ENCODE measurements around the gene CLEC2A.
"Not testable (repeated sequence)": the region's sequence is repeated elsewhere in the genome, so short reads cannot be mapped to it uniquely, and the experiment has no call there.

The CLEC2A gene

DNA sequence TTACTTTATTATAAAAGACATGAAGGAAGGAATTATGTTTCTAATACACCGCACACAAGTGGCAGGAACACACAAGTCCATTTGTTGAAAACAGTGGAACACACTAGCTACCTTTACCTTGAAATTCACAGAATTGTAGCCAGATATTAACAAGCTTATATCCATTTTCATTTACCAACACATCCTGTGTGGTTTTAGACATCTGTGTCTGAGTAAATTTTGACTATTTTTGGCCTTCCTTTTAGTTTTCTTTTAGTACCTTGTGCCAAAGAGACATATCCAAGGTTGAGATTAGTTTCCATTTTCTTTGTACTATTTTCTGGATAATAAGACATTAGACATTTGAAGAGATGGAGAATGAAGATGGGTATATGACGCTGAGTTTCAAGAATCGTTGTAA, 50.9 kb downstream of the CLEC2A start, which contains the start of gene KLRF2:
TSS of gene KLRF2 (plus strand) at position 244 of the 400 bp plus-strand sequence. CDS start at position 351, 107 bp downstream.
- DNase-seq (ENCODE audit: low read depth): no peak

DNA sequence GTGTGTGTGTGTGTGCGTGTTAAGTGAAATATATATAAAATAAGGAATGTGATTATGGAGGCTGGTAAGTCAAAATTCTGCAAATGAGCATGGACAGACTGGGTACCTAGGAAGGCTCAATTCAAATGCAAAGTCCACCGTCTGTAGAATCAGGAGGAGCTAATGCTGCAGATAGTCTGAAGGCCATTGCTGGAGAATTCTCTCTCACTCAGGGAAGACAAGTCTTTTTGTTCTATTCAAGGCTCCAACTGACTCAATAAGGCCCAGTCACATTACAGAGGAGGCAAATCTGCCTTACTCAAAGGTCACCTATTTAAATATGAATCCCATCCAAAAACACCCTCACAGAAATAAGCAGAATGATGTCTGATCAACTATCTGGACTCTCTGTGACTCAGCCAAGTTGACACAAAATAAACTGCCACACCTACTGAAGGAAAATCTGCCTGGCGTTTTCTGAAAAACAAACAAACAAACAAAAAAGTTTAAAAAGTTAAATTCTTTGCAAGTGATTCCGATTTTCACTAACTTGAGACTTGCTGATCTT, 51.6 kb downstream of the CLEC2A start:
- DNase-seq (ENCODE audit: low read depth): no peak

DNA sequence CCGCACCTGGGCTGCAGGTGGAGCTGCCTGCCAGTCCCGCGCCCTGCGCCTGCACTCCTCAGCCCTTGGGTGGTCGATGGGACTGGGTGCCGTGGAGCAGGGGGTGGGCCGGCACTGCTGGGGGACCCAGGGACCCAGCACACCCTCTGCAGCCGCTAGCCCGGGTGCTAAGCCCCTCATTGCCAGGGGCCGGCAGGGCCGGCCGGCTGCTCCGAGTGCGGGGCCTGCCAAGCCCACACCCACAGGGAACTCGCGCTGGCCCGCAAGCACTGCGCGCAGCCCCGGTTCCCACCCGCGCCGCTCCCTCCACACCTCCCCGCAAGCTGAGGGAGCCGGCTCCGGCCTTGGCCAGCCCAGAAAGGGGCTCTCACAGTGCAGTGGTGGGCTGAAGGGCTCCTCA, 56.0 kb downstream of the CLEC2A start:
- not testable (repeated sequence) for DNase-seq (ENCODE audit: low read depth)

DNA sequence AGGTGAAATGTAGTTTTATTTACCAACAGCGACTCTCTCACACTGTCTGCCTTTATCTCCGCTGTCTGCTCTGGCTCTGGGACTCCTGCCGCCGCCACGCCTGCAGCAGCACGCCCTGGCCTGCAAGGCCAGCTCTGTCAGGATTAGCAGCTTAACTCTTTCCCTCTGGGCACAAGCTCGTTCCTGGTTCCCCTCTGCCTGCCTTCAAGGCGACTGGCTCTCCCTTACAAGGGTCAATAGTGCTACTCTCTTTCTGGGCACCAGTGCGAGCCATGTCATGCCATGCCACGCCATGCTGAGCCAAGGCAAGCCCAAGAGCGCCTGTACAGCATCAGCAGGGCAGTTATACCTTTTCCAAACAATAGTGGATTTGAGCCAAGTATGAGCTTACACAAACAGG, 59.4 kb downstream of the CLEC2A start:
- no peak for DNase-seq (ENCODE audit: low read depth)

DNA sequence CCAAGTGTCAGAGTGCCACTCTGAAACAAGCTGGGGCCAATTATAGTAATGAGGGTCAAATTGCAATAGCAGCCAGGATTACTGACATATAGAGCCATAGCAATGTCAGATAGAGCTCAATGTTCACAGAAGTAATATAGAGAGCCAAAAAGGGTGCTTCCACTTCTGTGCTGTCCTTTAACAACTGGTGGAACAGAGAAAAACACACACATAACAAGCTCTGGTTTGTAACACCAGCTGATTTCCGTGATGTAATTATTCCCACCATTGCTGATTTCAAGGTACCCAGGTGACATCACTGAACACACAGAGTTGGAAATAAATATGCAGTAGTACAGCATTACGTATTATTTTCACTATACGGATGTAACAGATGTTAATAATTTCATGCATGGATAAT, 60.0 kb downstream of the CLEC2A start:
- no peak for DNase-seq (ENCODE audit: low read depth)

DNA sequence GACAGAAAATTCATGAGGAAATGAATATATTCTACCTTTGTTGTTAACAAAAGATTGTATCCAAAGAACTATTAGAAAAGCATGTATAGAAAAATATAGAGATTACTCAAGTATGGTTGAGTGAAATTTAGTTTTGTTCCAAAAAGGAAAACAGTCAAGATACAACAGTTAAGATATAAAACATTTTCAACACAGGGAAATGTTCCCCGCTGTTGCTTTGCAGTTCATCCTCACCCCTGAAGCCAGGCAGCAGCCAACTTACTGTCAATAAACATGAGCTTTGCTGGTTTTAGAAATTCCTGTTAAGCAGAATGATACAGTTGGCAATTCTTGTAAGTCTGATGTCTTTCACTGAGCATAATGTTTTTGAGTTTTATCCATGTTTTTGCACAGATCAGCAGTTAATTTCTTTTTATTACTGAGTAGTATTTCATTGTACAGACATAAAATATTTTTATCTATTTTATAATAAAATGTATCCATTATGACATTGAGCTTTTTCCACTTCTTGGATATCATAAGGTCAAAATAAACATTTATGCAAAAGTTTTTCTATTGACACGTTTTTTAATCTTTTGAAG, 61.8 kb downstream of the CLEC2A start:
- no peak for DNase-seq (ENCODE audit: low read depth)

DNA sequence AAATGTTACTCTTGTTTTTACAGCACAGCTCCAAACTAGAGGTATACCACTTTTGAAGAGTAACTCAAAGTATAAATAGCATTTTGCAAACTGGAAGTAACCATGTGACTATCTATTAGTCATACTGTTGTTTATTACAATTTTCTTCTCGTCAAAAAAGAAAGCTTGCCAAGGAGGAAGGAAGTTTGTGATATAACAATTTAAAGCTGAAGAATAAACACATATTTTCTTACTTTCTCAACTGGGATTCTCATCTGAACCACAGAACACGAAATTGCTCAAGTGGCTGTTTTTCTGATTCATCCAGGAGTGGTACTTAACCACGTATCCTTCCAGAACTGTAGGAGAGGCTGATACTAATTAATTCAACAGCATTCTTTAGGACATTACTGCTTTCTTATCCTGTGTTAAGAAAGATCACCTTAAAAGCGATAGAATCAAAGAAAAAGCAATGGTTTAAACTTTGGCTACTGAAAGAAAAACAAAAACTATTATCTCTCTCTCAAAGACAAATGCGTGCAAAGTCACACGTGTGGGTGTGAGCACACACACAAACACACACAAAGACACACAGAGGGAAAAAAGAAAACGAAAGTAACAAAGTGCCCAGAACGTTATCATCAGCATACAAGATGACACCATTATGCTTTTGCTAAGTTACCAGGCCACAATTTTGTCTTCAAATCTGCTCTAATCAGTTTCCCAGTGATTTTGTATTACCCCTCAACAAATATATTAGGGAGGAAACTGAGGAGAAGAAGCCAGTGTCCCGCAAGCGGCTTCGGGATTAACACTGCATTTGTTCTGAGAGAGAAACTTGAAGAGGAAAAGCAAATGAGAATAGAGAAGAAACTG, 62.6 kb downstream of the CLEC2A start, which contains the start of gene CLEC2B:
TSS of gene CLEC2B (minus strand) at position 48 of the 855 bp plus-strand sequence.
- DNase-seq (ENCODE audit: low read depth): no peak

DNA sequence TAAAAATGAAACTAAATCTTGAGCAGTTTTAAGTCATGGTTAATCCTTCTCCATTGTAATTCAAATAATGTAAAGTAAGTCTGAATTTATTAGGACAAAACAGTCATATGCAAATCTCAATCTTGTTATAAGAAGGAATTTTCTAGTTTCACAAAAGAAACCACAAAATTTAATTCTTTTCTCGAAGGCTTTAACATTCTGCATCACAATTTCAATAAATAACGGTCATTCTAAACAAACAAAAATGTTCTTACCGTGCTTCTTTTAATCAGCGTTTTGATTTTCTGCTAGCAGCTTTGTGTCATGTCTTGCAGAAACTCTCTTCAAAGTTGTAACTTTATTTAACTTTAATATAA, 63.2 kb downstream of the CLEC2A start:
- no peak for DNase-seq (ENCODE audit: low read depth)

DNA sequence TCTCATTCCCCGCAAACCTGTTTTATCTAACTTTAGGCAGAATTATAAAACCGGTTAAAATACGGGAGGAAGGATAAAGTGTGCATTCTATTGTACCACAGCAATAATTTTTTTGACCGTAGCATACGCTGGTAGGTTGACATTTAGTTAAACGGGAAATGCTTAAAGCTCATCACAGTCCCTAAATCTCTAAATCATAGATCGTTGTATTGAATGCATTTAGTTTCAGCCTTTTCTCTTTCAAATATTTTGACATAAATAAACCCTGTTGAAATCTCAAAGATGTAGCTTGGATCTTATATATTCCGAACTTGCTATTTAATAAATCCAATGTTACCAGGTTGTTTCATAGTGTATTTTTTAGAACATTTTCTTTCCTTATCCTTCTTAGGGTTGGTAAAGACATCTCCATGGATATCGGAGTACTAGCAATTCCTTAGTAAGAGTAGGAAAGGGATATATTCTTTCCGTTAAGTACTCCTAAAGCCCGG, 63.8 kb downstream of the CLEC2A start:
- DNase-seq (ENCODE audit: low read depth): no peak

DNA sequence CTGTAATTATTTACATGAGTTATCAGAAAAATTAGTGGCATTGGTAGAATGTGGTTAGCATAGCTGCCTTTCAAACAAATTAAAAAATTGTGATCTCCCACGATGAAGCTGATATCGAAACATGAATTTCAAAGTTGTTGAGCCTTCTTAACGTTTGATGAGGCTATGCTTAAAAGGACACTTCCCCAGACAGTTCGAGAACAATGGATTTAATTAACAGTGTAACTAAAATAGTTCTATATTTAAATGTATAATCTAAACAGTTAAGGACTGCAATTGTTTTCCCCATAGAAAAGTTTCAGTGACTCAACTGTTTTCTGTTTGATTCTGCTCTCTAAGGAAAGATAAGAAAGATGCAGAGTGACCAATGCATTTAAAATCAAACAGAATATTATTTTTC, 64.6 kb downstream of the CLEC2A start:
- DNase-seq (ENCODE audit: low read depth): no peak

DNA sequence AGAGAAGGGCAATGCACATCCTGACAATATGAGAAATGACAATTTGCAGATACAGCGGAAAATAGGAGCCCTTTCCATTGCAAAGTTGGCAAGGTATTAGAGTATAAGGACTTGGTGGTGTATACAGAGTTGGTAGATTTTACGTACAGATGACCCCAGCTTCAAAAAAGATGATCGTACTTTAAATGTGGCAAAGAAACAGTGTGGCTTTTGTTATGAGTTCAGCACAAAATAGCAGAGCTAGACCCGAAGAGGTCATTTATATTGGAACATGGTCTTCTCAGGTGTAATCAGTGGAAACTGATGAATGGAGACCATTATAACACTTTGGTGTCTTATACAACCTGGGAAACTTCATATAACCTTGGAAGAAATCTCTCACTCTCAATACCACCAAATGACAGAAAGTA, 65.3 kb downstream of the CLEC2A start:
- DNase-seq (ENCODE audit: low read depth): no peak

DNA sequence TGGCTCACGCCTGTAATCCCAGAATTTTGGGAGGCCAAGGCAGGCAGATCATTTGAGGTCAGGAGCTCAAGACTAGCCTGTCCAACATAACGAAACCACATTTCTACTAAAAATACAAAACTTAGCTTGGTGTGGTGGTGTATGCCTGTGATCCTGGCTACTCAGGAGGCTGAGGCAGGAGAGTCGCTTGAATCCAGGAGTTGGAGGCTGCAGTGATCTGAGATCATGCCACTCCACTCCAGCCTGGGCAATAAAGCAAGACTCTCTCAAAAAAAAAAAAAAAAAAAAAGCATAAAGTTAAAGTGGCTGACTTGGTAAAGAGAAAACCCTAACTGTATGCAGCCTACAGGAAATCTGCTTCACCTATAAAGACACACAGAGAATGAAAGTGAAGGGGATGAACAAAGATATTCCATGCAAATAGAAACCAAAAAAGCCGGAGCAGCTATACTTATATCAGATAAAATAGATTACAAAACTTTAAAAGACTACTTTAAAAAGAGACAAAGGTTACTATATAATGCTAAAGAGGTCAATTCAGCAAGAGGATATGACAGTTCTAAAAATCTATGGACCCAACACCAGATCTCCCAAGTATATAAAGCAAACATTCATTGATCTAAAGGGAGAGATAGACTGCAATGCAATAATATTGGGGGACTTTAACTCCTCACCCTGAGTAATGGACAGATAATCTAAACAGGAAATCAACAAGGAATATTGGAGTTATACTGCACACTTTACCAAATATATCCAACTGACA, 67.1 kb downstream of the CLEC2A start:
- DNase-seq (ENCODE audit: low read depth): no peak

Data from activated T-cell treated with anti-CD3 and anti-CD28 coated beads for 1 hour (primary cell).